Neuron (in vitro differentiated cells): Measurements from ENCODE around the gene TGFB1I1.
A peak's percentile ranks its signal among the peaks of the same experiment; 100 is the strongest.

ENCODE experiments used
- H2AFZ ChIP-seq: one replicate; pipeline ENCODE4 v1.6.1; 2013; ENCODE audit warnings: low read depth, mild to moderate bottlenecking, inconsistent platforms, low read length, moderate library complexity
- H3K27me3 ChIP-seq: one replicate; pipeline ENCODE4 v1.6.1; 2013; ENCODE audit warnings: low read length; ENCODE audit not compliant: insufficient read depth
- H3K36me3 ChIP-seq: one replicate; pipeline ENCODE4 v1.6.1; 2013; ENCODE audit warnings: low read length; ENCODE audit not compliant: insufficient read depth
- H3K4me1 ChIP-seq: one replicate; pipeline ENCODE4 v1.6.1; 2013; ENCODE audit warnings: low read length; ENCODE audit not compliant: insufficient read depth
- H3K4me3 ChIP-seq: 2 replicates; pipeline ENCODE4 v1.5.1; 2013; ENCODE audit warnings: mild to moderate bottlenecking, low read length, moderate library complexity
- H3K9me3 ChIP-seq: one replicate; pipeline ENCODE4 v1.6.1; 2013; ENCODE audit warnings: low read length

Gene TGFB1I1

GRCh38 chr16:31471875-31472708, at the start of gene TGFB1I1:
Gene TGFB1I1 (plus strand): TSS chr16:31472152. CDS start chr16:31472189, 37 bp downstream.
- peak within 1 kb of the TSS; percentile 83 for H2AFZ ChIP-seq
- peak within 1 kb of the TSS; percentile 61 for H3K4me3 ChIP-seq
- peaks cover 8% of the 10 kb centered on the region for H3K36me3 ChIP-seq
- H3K9me3 ChIP-seq, result no peaks in the 10 kb centered on the region
- H3K27me3 ChIP-seq, result no peaks in the 10 kb centered on the region
- H3K4me1 ChIP-seq, result peaks cover 7% of the 10 kb centered on the region

- H3K36me3 ChIP-seq, result no peaks in the 10 kb centered on the region
- no peaks in the 10 kb centered on the region for H3K4me1 ChIP-seq
- H3K4me3 ChIP-seq, result no peak overlapping the region
- H2AFZ ChIP-seq, result no peak overlapping the region
- H3K9me3 ChIP-seq, result peaks cover 2% of the 10 kb centered on the region
- H3K27me3 ChIP-seq, result peaks cover 4% of the 10 kb centered on the region
These were observed 48.7 kb upstream of the TGFB1I1 start for GRCh38 chr16:31423241-31423640.

- Histone ChIP-seq H2AFZ (no peak overlapping the region), H3K4me1 (no peaks in the 10 kb centered on the region), H3K4me3 (no peak overlapping the region), H3K36me3 (no peaks in the 10 kb centered on the region), H3K9me3 (no peaks in the 10 kb centered on the region), H3K27me3 (peaks cover 7% of the 10 kb centered on the region)
These were observed 48.2 kb upstream of the TGFB1I1 start for GRCh38 chr16:31423801-31424200.

- H3K27me3 ChIP-seq, result peaks cover 13% of the 10 kb centered on the region
- H3K36me3 ChIP-seq, result no peaks in the 10 kb centered on the region
- no peak overlapping the region for H2AFZ ChIP-seq
- no peaks in the 10 kb centered on the region for H3K9me3 ChIP-seq
- no peaks in the 10 kb centered on the region for H3K4me1 ChIP-seq
- peak overlapping the region; percentile 30 for H3K4me3 ChIP-seq
These were observed 44.3 kb upstream of the TGFB1I1 start for GRCh38 chr16:31427441-31428278.

- Histone ChIP-seq H2AFZ (no peak within 1 kb of the TSS), H3K27me3 (peaks cover 13% of the 10 kb centered on the region), H3K9me3 (no peaks in the 10 kb centered on the region), H3K4me1 (no peaks in the 10 kb centered on the region), H3K36me3 (no peaks in the 10 kb centered on the region), H3K4me3 (peak within 1 kb of the TSS; percentile 30)
These were observed 43.7 kb upstream of the TGFB1I1 start, which contains the start of gene COX6A2 for GRCh38 chr16:31428279-31428597. Gene COX6A2 (minus strand): TSS chr16:31428360. CDS start chr16:31428325, 35 bp downstream.

- no peaks in the 10 kb centered on the region for H3K9me3 ChIP-seq
- no peak overlapping the region for H2AFZ ChIP-seq
- H3K4me3 ChIP-seq, result no peak overlapping the region
- no peaks in the 10 kb centered on the region for H3K36me3 ChIP-seq
- no peaks in the 10 kb centered on the region for H3K4me1 ChIP-seq
- H3K27me3 ChIP-seq, result peaks cover 13% of the 10 kb centered on the region
These were observed 43.2 kb upstream of the TGFB1I1 start for GRCh38 chr16:31428638-31429247.

- Histone ChIP-seq H3K36me3 (no peaks in the 10 kb centered on the region), H2AFZ (no peak overlapping the region), H3K27me3 (peaks cover 13% of the 10 kb centered on the region), H3K4me1 (no peaks in the 10 kb centered on the region), H3K4me3 (no peak overlapping the region), H3K9me3 (no peaks in the 10 kb centered on the region)
These were observed 42.6 kb upstream of the TGFB1I1 start for GRCh38 chr16:31429314-31429713.

GRCh38 chr16:31429796-31430195, 42.2 kb upstream of the TGFB1I1 start:
- H3K4me1 ChIP-seq, result no peaks in the 10 kb centered on the region
- H3K9me3 ChIP-seq, result no peaks in the 10 kb centered on the region
- H3K27me3 ChIP-seq, result peaks cover 13% of the 10 kb centered on the region
- H2AFZ ChIP-seq, result no peak overlapping the region
- H3K36me3 ChIP-seq, result no peaks in the 10 kb centered on the region
- H3K4me3 ChIP-seq, result no peak overlapping the region

GRCh38 chr16:31430380-31431052, 41.4 kb upstream of the TGFB1I1 start:
- no peaks in the 10 kb centered on the region for H3K4me1 ChIP-seq
- no peak overlapping the region for H2AFZ ChIP-seq
- no peaks in the 10 kb centered on the region for H3K36me3 ChIP-seq
- H3K27me3 ChIP-seq, result peaks cover 13% of the 10 kb centered on the region
- H3K9me3 ChIP-seq, result no peaks in the 10 kb centered on the region
- H3K4me3 ChIP-seq, result no peak overlapping the region

GRCh38 chr16:31435341-31436220, 36.4 kb upstream of the TGFB1I1 start:
- H3K27me3 ChIP-seq, result no peaks in the 10 kb centered on the region
- no peaks in the 10 kb centered on the region for H3K9me3 ChIP-seq
- no peaks in the 10 kb centered on the region for H3K36me3 ChIP-seq
- no peak overlapping the region for H3K4me3 ChIP-seq
- no peak overlapping the region for H2AFZ ChIP-seq
- H3K4me1 ChIP-seq, result no peaks in the 10 kb centered on the region

GRCh38 chr16:31436221-31437045, 35.5 kb upstream of the TGFB1I1 start:
- Histone ChIP-seq H3K27me3 (no peaks in the 10 kb centered on the region), H3K4me3 (no peak overlapping the region), H2AFZ (no peak overlapping the region), H3K4me1 (no peaks in the 10 kb centered on the region), H3K9me3 (no peaks in the 10 kb centered on the region), H3K36me3 (no peaks in the 10 kb centered on the region)
